Trophoblast cell (in vitro differentiated cells and primary cell): ENCODE measurements around the gene TOP3A.

Experiments
- DNase-seq, 2 donors: peaks; one replicate each; pipeline ENCODE4 v3.0.0-alpha.2; 2016
- H2AFZ ChIP-seq: 2 replicates; pipeline ENCODE4 v1.6.1; 2013; ENCODE audit warnings: low read length, moderate library complexity, mild to moderate bottlenecking; ENCODE audit not compliant: insufficient read depth, poor library complexity
- H2AK5ac ChIP-seq: 2 replicates; pipeline ENCODE4 v1.6.1; 2013; ENCODE audit warnings: mild to moderate bottlenecking, low read length
- H2BK120ac ChIP-seq: 2 replicates; pipeline ENCODE4 v1.6.1; 2013; ENCODE audit warnings: low read length, mild to moderate bottlenecking, moderate library complexity; ENCODE audit not compliant: insufficient read depth, poor library complexity
- H2BK12ac ChIP-seq: 2 replicates; pipeline ENCODE4 v1.6.1; 2013; ENCODE audit warnings: mild to moderate bottlenecking, low read length, moderate library complexity
- H2BK5ac ChIP-seq: 2 replicates; pipeline ENCODE4 v1.6.1; 2013; ENCODE audit warnings: low read length, low read depth, moderate library complexity, mild to moderate bottlenecking; ENCODE audit not compliant: poor library complexity
- H3K14ac ChIP-seq: 2 replicates; pipeline ENCODE4 v1.6.1; 2013; ENCODE audit warnings: mild to moderate bottlenecking, low read length
- H3K18ac ChIP-seq: 2 replicates; pipeline ENCODE4 v1.6.1; 2013; ENCODE audit warnings: mild to moderate bottlenecking, low read length
- H3K23ac ChIP-seq: 2 replicates; pipeline ENCODE4 v1.6.1; 2013; ENCODE audit warnings: low read length
- H3K27ac ChIP-seq: 2 replicates; pipeline ENCODE4 v1.5.1; 2013; ENCODE audit warnings: low read depth, mild to moderate bottlenecking, inconsistent platforms, low read length, moderate library complexity
- H3K27me3 ChIP-seq: 2 replicates; pipeline ENCODE4 v1.6.1; 2013; ENCODE audit warnings: inconsistent platforms, mild to moderate bottlenecking, low read length, moderate library complexity; ENCODE audit not compliant: insufficient read depth
- H3K36me3 ChIP-seq, 2 experiments: 1 replicate in 1 of 2; 2 replicates in 1 of 2; pipeline ENCODE4 v1.6.1; 2013; ENCODE audit warnings: low read length in 2 of 2, mild to moderate bottlenecking in 2 of 2, moderate library complexity in 1 of 2; ENCODE audit not compliant: insufficient read depth in 2 of 2, control insufficient read depth in 1 of 2
- H3K4ac ChIP-seq: 2 replicates; pipeline ENCODE4 v1.6.1; 2013; ENCODE audit warnings: low read depth, mild to moderate bottlenecking, low read length, moderate library complexity
- H3K4me1 ChIP-seq, 2 experiments: 1 replicate in 1 of 2; 2 replicates in 1 of 2; pipeline ENCODE4 v1.6.1; 2013; ENCODE audit warnings: low read length in 2 of 2, mild to moderate bottlenecking in 2 of 2, moderate library complexity in 1 of 2; ENCODE audit not compliant: insufficient read depth in 2 of 2, control insufficient read depth in 1 of 2
- H3K4me2 ChIP-seq: 2 replicates; pipeline ENCODE4 v1.6.1; 2013; ENCODE audit warnings: inconsistent platforms, mild to moderate bottlenecking, low read length, moderate library complexity
- H3K4me3 ChIP-seq: 2 replicates; pipeline ENCODE4 v1.5.1; 2013; ENCODE audit warnings: mild to moderate bottlenecking, low read depth, low read length, inconsistent platforms
- H3K79me1 ChIP-seq: one replicate; pipeline ENCODE4 v1.6.1; 2013; ENCODE audit warnings: low read length
- H3K79me2 ChIP-seq: 2 replicates; pipeline ENCODE4 v1.6.1; 2013; ENCODE audit warnings: low read length, mild to moderate bottlenecking; ENCODE audit not compliant: control insufficient read depth, insufficient read depth, poor library complexity
- H3K9ac ChIP-seq: 2 replicates; pipeline ENCODE4 v1.6.1; 2013; ENCODE audit warnings: mild to moderate bottlenecking, low read length
- H3K9me3 ChIP-seq: 2 replicates; pipeline ENCODE4 v1.6.1; 2013; ENCODE audit warnings: low read depth, mild to moderate bottlenecking, control low read depth, inconsistent platforms, low read length; ENCODE audit not compliant: insufficient read depth
- H4K12ac ChIP-seq: 2 replicates; pipeline ENCODE4 v1.6.1; 2013; ENCODE audit warnings: low read depth, mild to moderate bottlenecking, low read length, moderate library complexity
- H4K8ac ChIP-seq: 2 replicates; pipeline ENCODE4 v1.6.1; 2013; ENCODE audit warnings: low read depth, mild to moderate bottlenecking, low read length, moderate library complexity
- H4K91ac ChIP-seq: one replicate; pipeline ENCODE4 v1.6.1; 2013; ENCODE audit warnings: low read depth, mild to moderate bottlenecking, low read length, moderate library complexity
- WGBS: extraction: QIAGEN DNeasy Blood & Tissue Kit; methylation state at CpG from one replicate; pipeline ENCODE4 v1.1.7; 2013; ENCODE audit warnings: missing lambda C conversion rate; ENCODE audit not compliant: insufficient read length, insufficient coverage; ENCODE audit errors: extremely low coverage; 5-methylcytosine and 5-hydroxymethylcytosine counted together

Gene TOP3A

GRCh38 chr17:18233803-18234518 is 80.8 kb downstream of the TOP3A start:
- Histone ChIP-seq H3K4me3 (no peak overlapping the region), H2AK5ac (no peak overlapping the region), H4K91ac (no peak overlapping the region), H4K8ac (no peak overlapping the region), H3K27ac (no peak overlapping the region), H3K4me1 (no peaks in the 10 kb centered on the region), H3K14ac (no peak overlapping the region), H3K4ac (no peak overlapping the region), H2AFZ (no peak overlapping the region), H3K79me1 (no peaks in the 10 kb centered on the region), H3K18ac (no peak overlapping the region), H3K36me3 (peaks cover 68% of the 10 kb centered on the region in 2 experiments), H2BK5ac (no peak overlapping the region), H2BK12ac (no peak overlapping the region), H3K4me2 (no peak overlapping the region), H4K12ac (no peak overlapping the region), H3K9me3 (no peaks in the 10 kb centered on the region), H3K9ac (no peak overlapping the region), H2BK120ac (no peak overlapping the region), H3K79me2 (no peaks in the 10 kb centered on the region), H3K23ac (no peak overlapping the region), H3K27me3 (no peaks in the 10 kb centered on the region)
- DNase-seq, result no peak
- no CpG with 5 or more reads among the region's 22 CpGs for WGBS

DNA sequence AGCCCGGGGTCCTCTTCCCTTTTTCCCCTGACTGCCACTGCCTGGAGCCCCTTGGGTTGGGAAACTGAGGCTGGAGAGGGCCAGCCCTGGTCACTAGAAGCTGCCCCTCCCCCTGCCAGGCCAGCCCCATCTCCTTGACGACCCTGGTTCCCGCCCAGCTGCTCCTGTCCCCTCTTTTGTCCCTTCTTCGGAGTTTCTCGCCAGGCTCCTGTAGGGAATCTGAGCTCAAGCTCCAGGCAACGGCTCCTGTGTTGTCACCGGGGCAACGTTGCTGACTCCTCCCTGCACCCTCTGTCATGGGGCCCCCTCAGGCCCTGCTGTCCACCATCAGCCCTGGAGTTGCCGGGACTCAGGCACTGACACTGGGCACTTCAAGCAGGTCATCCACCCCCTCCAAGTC is 83.6 kb downstream of the TOP3A start:
- no peak overlapping the region for H3K27ac ChIP-seq
- no peak overlapping the region for H2BK120ac ChIP-seq
- no peak overlapping the region for H3K4me2 ChIP-seq
- H3K4me1 ChIP-seq, result peaks cover 4 to 8% of the 10 kb centered on the region in 2 experiments
- H2AK5ac ChIP-seq, result no peak overlapping the region
- WGBS, result no CpG with 5 or more reads among the region's 9 CpGs
- peaks cover 42% of the 10 kb centered on the region in 2 experiments for H3K36me3 ChIP-seq
- H4K8ac ChIP-seq, result no peak overlapping the region
- H3K9me3 ChIP-seq, result no peaks in the 10 kb centered on the region
- H3K79me1 ChIP-seq, result peaks cover 3% of the 10 kb centered on the region
- H3K79me2 ChIP-seq, result peaks cover 3% of the 10 kb centered on the region
- no peak overlapping the region for H2AFZ ChIP-seq
- no peaks in the 10 kb centered on the region for H3K27me3 ChIP-seq
- no peak overlapping the region for H4K91ac ChIP-seq
- H3K4ac ChIP-seq, result no peak overlapping the region
- DNase-seq, result no peak
- no peak overlapping the region for H2BK5ac ChIP-seq
- H3K4me3 ChIP-seq, result no peak overlapping the region
- H4K12ac ChIP-seq, result no peak overlapping the region
- no peak overlapping the region for H3K14ac ChIP-seq
- no peak overlapping the region for H2BK12ac ChIP-seq
- H3K23ac ChIP-seq, result no peak overlapping the region
- H3K9ac ChIP-seq, result no peak overlapping the region
- no peak overlapping the region for H3K18ac ChIP-seq

GRCh38 chr17:18230288-18231141 is 84.3 kb downstream of the TOP3A start:
- Histone ChIP-seq H3K79me1 (peaks cover 7% of the 10 kb centered on the region), H4K8ac (no peak overlapping the region), H3K9ac (no peak overlapping the region)

DNA sequence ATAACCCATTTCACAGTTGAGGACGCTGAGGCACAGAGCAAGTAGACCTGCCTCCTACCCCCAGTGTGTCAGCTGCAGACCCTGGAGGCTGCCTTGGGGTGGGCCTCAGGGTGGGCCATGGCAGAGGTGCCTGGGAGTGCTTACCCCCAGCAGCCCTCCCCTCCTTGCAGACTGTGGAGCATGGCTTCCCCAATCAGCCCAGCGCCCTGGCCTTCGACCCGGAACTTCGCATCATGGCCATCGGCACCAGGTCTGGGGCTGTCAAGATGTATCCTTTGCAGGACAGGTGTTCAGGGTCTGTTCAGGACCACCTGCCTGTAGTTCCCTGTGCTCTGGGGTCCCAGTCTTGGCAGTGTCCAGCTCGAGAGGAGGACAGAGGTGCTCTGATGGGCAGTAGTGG is 85.0 kb downstream of the TOP3A start:
- Histone ChIP-seq H3K9ac (no peak overlapping the region), H3K9me3 (no peaks in the 10 kb centered on the region), H4K8ac (no peak overlapping the region), H2BK5ac (no peak overlapping the region), H3K4me1 (peaks cover 8 to 11% of the 10 kb centered on the region in 2 experiments), H2AFZ (no peak overlapping the region), H2BK120ac (no peak overlapping the region), H3K4ac (no peak overlapping the region), H4K91ac (no peak overlapping the region), H4K12ac (no peak overlapping the region), H3K36me3 (peaks cover 28% of the 10 kb centered on the region in 2 experiments), H3K79me1 (peaks cover 11% of the 10 kb centered on the region), H3K14ac (no peak overlapping the region), H3K4me2 (no peak overlapping the region), H3K23ac (no peak overlapping the region), H3K4me3 (no peak overlapping the region), H3K27ac (no peak overlapping the region), H2AK5ac (no peak overlapping the region), H3K27me3 (no peaks in the 10 kb centered on the region), H3K79me2 (peaks cover 10% of the 10 kb centered on the region), H3K18ac (no peak overlapping the region), H2BK12ac (no peak overlapping the region)
- no CpG with 5 or more reads among the region's 7 CpGs for WGBS
- no peak for DNase-seq

More at GRCh38 chr17:18230288-18231141, 84.3 kb downstream of the TOP3A start:
- Histone ChIP-seq H2AFZ (no peak overlapping the region), H3K4me3 (no peak overlapping the region), H2BK5ac (no peak overlapping the region), H3K4me2 (no peak overlapping the region), H3K36me3 (peaks cover 36% of the 10 kb centered on the region in 2 experiments), H3K4me1 (peaks cover 5 to 8% of the 10 kb centered on the region in 2 experiments), H3K79me2 (peaks cover 7% of the 10 kb centered on the region), H3K18ac (no peak overlapping the region), H2BK120ac (no peak overlapping the region), H3K23ac (no peak overlapping the region), H4K91ac (no peak overlapping the region), H2AK5ac (no peak overlapping the region), H3K27me3 (no peaks in the 10 kb centered on the region), H3K9me3 (no peaks in the 10 kb centered on the region), H2BK12ac (no peak overlapping the region), H3K27ac (no peak overlapping the region), H3K14ac (no peak overlapping the region), H4K12ac (no peak overlapping the region), H3K4ac (no peak overlapping the region)
- no CpG with 5 or more reads among the region's 14 CpGs for WGBS
- DNase-seq, result no peak
